ENCODE measurements around the gene VGF.

The VGF gene

GRCh38 chr7:101185258-101185839, 20.0 kb upstream of the VGF start:
- no peak for DNase-seq

GRCh38 chr7:101180130-101180755, 14.9 kb upstream of the VGF start, which contains the start of gene NAT16:
Gene NAT16 (minus strand): TSS chr7:101180293. CDS start chr7:101174807, 5,486 bp downstream.
- DNase-seq, result no peak

DNA sequence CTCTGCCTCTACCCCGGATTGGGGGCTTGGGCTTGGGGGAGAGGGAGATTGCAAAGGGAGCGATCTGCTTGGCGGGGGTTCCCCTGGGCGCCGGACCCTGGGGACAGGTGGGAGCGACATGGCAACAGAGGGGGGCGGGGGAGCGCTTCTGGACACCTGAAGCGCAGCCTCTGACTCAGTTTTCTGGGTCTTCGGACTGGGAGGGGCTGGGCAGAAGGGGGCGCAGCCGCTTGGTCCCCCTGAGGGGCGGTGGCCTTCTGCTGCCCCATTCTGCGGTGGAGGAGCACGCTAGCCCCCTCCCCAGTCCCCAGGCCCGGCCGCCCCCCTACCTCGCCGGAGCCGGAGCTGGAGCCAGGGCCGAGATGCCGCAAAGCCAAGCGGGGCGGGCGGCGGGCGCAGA, 14.3 kb upstream of the VGF start:
- DNase-seq, result no peak

- DNase-seq, result no peak
Observed at GRCh38 chr7:101179117-101179516, 13.7 kb upstream of the VGF start.

- DNase-seq, result no peak
Observed at GRCh38 chr7:101177644-101178043, 12.3 kb upstream of the VGF start.

- DNase-seq, result no peak
Observed at GRCh38 chr7:101175664-101176063, 10.3 kb upstream of the VGF start.

DNA sequence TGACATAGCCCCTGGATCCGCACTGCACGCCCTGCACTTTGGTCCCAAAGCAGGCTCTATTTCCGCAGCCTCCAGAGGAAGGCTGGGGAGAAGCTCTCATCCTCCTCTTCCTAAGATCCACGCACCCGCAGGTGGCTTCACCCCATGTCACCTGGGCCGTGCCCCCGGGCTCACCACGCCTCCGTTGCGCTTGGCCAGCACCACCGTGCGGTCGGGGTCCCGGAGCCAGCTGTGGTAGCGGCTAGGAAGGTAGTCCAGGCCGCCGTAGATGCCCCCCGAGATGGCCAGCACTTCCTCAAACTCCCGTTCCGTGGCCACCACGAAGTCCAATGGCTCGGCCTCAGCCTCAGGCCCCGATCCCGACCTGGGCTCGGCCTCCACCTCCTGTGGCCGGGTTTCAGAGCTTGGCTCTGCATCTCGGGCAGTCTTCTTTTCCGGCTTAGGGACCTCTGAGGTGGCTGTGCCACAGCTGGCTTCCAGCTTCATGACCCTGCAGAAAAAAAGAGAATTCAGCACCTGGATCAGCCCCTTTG, 9.0 kb upstream of the VGF start:
- DNase-seq, result no peak

DNA sequence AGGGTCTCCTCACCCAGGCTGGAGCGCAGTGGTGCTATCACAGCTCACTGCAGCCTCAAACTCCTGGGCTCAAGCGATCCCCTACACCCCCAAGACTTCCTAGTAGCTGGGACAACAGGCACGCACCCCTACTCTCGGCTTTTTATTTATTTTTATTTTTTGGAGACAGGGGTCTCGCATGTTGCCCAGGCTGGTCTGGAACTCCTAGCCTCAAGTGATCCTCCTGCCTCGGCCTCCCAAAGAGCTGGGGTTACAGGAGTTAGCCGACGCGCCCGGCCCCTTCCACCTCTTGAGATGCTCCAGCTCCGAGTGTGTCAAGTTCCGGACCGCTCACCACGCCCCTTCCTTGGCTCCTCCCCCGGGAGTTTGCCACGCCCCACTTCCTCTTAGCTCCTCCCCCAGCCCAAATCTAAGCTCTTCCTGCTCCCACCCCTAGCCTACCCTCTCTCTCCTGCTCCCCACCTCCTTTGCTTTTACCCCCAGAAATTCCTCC, 8.4 kb upstream of the VGF start:
- DNase-seq, result no peak

GRCh38 chr7:101172854-101173751, 7.7 kb upstream of the VGF start:
- peak; percentile 66 for DNase-seq

DNA sequence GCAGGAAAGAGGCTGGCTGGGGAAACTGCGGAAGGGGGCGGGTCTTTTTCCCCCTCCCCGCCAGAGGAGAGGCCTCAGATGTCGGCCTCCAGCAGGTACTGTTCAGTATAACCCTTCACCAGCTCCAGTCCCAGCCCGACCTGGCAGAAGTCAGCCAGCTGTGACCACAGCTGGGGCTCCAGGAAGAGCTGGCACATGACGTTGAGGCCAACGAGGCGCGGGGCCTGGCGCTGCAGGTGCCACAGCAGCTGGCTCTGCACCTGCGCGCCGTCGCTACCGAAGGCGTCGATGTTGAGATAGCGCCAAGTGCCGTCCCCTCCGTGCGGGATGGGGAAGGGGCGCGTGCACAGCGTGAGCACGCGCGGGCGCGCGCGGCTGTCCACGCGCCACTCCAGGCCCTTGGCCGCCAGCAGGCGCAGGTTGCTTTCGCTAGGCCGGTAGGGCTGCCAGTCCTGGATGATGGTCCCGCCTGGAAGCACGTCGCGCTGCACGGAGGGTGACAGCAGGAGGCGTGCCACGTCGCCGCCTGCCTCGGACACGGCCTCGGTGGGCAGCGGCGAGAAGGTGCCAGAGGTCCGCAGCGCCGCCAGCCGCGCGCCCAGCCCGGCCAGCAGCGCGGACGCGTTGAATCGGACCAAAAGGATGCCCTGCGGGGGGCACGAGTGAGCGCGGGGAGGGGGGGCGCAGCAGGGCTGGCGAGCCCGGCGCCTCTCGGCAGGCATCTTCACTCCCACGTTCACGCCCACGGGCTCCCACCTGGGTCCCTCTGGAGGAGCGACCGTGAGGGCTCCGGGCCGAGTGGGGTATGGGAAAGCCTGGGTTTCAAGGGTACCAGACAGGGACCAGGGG, 6.9 kb upstream of the VGF start:
- DNase-seq, result peak; percentile 32

GRCh38 chr7:101171442-101171837, 6.1 kb upstream of the VGF start:
- DNase-seq, result no peak

- DNase-seq, result no peak
Observed at GRCh38 chr7:101170617-101171441, 5.5 kb upstream of the VGF start.

DNA sequence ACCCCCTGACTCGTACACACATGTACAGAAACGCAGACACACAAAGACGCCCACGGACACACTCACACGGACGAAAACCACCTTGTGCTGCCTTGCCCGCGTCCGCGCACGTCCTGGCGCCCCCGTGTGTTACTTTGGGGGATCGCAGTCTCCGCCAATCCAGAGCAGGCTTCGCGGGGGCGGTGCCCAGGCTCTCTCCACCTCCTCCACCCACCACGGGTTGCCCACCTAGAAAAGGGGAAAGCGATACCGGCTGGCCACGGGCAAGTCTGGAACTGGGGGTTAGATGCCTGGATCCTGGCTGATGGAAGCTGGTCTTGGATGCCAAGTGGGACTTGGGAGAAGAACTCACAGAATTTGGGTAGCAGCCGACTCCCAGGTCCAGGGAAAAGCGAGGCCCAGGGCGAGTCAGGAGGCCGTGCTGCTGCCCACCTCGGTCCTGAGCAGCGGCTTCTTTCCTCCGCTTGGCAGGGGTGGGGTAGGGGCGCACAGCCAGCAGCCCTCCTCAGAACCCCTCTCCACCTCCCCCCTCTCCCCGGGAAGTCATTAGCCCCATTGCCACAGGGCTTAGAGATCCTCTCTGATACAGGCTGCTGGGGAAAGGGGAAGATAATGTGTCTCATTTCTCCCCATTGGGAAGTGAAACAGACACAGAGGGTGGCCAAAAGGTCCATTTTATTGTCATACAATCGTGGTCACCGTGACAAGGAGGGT, 4.6 kb upstream of the VGF start:
- DNase-seq, result no peak

- DNase-seq, result no peak
Observed at GRCh38 chr7:101169110-101169837, 3.9 kb upstream of the VGF start.

GRCh38 chr7:101168412-101169049, 3.2 kb upstream of the VGF start:
- no peak for DNase-seq

GRCh38 chr7:101167645-101168411, 2.5 kb upstream of the VGF start:
- no peak for DNase-seq

DNA sequence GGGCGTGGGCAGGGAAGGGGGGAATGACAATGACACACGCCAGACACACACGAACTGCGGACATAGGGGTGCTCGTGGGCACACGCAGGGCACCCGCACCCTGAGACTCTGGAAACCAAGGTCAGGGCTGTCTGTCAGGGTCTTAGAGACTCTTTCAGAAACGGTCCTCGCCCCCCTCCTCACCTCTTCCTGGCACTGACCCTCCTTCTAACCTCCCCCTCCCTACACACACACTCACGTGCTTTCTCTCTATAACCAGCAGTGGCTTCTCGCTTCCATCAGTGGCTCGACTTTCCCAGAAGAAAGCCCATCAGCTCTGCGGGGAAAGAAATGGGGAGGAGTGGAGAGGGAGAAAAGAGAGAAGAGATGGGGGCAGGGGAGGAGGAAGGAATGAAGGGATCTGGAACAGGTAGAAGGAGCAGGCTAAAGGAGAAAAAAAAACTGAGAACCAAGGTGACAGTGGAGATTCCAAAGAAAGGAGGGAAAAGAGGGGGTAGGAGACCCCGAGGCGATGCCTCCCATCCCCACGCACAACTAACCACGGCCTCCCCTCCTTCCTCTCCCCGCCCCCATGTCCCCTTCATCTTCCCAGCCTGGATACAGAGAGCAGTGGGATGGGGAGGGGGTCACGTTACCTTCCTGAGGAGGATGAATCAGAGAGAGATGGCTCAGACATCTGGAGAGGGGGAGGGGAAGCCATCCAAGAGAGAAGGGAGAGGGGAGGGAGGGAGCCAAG, 1.7 kb upstream of the VGF start:
- DNase-seq, result peak; percentile 35

DNA sequence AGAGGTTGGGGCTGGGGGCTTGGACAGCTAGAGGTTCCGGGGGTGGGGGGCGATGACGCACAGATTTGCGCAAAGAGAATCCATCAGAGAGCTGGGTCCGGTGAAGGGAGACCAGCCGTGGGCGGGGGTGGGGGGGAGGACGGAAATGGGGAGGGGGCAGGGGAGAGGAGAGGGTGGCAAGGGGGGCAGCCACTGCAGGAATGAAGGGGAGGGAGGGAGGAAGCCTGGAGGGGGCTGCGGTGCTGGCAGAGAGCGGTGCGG, 1.2 kb upstream of the VGF start:
- DNase-seq, result no peak
